Esophagus squamous epithelium (tissue), 4 donors: ENCODE results near the gene RNF149.

Experiments
- POLR2A ChIP-seq, 4 donors: fragments of 450-650 bp; IDR thresholded peaks; one replicate each; pipeline ENCODE4 v1.6.1; 2017; ENCODE audit warnings: antibody characterized with exemption in 4 of 4, mild to moderate bottlenecking in 4 of 4, moderate library complexity in 3 of 4
- TF ChIP-seq, protein P1 (sequence below), 6 experiments: fragments of 450-650 bp in 4 of 6; fragments of 200-600 bp in 2 of 6; sonication (generic) in 2 of 6; IDR thresholded peaks; one replicate each; pipeline ENCODE4 v1.5.1; 2016 to 2019; ENCODE audit warnings: antibody characterized with exemption in 6 of 6, mild to moderate bottlenecking in 4 of 6, moderate library complexity in 4 of 6

DNA sequence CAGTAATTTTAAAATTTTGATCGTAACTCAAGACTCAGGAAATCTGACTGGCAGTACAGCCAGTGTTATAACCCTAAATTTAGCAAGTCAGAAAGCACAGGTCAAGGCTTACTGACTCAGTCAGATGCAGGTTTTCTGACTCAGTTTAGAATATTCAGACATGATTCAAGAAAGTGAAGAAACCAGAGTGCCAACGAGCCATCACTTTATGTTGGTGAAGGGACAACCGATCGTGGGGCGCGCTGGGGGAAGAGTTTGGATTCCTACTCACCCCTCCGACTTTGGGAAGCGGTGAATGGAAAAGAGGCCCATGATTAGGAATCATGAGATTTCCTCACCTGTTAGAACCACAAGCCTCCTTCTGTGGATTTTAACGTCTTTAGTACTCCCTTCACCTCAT lies 998 bp downstream of the RNF149 start:
- no peak for TF ChIP-seq POLR2A (IDR thresholded peaks at IDR 0.05)
- TF ChIP-seq, protein P1, sequence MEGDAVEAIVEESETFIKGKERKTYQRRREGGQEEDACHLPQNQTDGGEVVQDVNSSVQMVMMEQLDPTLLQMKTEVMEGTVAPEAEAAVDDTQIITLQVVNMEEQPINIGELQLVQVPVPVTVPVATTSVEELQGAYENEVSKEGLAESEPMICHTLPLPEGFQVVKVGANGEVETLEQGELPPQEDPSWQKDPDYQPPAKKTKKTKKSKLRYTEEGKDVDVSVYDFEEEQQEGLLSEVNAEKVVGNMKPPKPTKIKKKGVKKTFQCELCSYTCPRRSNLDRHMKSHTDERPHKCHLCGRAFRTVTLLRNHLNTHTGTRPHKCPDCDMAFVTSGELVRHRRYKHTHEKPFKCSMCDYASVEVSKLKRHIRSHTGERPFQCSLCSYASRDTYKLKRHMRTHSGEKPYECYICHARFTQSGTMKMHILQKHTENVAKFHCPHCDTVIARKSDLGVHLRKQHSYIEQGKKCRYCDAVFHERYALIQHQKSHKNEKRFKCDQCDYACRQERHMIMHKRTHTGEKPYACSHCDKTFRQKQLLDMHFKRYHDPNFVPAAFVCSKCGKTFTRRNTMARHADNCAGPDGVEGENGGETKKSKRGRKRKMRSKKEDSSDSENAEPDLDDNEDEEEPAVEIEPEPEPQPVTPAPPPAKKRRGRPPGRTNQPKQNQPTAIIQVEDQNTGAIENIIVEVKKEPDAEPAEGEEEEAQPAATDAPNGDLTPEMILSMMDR (IDR thresholded peaks at IDR 0.05): no peak
